DMS114 treated with DMSO at 0.1 percent for 48 hours (cell line): ENCODE measurements around the gene SNX1.
A peak's percentile ranks its signal among the peaks of the same experiment; 100 is the strongest.

Source experiments
- DNase-seq: peaks from one replicate; lab custom pipeline; 2025; ENCODE audit not compliant: unreplicated experiment; lab: John Stamatoyannopoulos, UW

SNX1 gene

DNA sequence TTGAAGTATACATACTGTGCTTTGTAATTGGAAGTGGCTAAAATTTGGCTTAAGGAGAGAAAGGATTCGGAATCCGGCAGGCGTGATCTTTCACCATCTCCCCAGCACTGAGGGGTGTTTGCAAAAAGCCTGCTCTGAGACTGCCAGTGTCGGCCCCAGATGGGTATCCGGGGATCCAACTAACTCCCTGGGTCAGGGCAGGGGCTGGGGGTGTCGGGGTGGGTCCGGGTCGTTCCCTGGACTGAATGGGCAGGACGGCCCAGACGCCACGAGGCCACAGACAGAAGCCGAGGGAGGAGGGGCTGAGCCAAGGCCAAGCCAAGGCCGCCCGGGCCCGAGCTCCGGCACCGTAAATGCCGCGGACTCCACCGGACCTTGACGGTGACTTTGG lies 66.7 kb downstream of the SNX1 start:
- no peak for DNase-seq

DNA sequence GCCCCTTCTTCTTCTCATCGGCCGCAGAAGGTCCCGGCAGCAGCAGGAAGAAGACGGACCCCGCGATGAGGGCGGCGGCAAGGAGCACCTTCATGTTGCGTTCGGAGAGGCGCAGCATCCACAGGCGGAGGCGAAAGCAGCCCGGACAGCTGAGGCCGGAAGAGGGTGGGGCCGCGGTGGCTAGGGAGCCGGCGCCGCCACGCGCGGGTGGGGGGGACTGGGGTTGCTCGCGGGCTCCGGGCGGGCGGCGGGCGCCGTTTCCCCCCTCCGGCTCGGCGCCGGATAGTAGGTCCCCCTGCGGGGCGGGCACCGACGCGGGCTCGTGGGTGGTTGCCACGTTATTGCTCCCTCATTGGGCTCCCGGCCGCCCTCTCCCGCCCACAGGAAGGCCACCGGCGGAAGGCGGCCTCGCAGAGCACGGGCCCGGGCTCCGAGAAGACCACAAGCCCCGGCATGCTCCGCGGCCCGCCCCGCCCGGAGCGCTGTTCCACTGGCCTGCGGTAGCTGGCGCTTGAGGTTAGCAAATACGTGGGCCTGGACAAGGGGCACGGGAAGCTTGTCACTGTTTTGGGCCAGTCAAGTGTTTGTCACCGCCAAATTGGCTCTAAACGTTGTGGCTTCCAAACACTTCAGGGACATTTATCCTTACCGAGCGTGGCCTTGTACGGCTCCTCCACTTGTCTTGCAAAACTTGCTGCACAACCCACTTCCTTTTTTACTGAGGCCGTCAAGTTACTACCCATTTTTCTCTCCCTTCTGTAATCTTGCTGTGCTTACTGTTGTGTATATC lies 67.3 kb downstream of the SNX1 start, which contains the start of gene PPIB:
PPIB (minus strand) TSS at position 154 of the 790 bp plus-strand sequence; CDS start at position 118, 36 bp downstream.
- DNase-seq = peak; percentile 96

DNA sequence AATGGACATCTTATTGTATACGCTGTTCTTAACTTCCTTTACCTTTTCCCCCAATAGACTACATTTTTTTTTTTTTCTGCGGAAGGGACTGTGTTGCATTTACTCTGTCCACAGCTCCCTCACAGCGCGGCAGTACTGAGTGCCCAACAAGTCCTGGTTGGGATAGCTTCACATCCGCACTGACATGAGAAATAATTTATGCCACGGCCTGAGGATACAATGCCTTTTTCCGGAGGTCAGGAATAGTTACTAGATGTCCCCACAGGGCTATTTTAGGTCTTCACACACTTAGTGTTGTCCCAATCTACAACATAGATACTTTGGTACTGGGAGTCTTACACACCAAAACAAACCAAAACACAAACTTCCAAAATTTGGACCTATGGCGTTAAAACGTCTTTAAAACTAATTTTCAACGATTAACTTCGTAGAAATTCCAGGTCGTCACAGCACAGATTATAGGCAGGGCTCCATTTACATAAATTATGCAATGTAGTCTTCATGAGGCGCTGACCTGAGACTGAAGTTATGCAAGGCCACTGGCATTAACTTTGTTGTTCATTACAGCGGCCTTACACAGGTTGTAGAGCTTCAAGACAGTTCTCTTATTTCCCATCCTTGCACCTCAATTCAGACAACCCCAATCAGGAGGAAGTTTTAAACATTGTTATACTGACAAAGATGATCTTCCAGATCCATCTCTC lies 68.0 kb downstream of the SNX1 start:
- DNase-seq = peak; percentile 69

GRCh38 chr15:64164436-64164835 lies 68.7 kb downstream of the SNX1 start:
- no peak for DNase-seq

GRCh38 chr15:64166102-64166890 lies 70.5 kb downstream of the SNX1 start:
- no peak for DNase-seq

DNA sequence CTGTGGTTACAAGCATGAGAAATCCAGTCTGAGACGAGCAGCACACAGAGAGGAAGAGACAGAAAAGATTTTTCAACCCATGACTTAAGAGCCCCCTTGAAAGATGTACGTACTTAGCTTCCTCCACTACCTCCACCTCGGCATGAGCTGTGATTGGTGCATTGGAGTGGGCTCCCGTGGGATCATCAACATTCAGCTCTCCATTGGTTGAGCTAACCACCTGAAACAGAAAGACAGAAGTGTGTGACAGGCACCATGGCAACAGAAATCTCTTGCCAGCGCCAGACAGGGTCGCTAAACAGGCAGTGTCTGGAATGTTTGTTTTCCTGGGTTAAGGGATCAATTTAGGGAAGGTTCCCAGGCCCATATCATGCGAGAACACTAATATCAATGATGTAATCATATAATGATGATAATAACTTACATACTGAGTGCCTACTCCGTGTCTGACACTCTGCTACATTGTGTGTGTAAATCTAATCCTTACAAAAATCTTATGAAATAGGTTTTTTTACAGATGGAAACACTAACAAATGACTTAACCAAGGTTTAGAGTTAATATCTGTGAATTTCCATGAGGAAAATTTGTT lies 84.5 kb downstream of the SNX1 start:
- no peak for DNase-seq

GRCh38 chr15:64182859-64183370 lies 87.1 kb downstream of the SNX1 start:
- no peak for DNase-seq

- no peak for DNase-seq
Measured at GRCh38 chr15:64185146-64185911, 89.5 kb downstream of the SNX1 start.

DNA sequence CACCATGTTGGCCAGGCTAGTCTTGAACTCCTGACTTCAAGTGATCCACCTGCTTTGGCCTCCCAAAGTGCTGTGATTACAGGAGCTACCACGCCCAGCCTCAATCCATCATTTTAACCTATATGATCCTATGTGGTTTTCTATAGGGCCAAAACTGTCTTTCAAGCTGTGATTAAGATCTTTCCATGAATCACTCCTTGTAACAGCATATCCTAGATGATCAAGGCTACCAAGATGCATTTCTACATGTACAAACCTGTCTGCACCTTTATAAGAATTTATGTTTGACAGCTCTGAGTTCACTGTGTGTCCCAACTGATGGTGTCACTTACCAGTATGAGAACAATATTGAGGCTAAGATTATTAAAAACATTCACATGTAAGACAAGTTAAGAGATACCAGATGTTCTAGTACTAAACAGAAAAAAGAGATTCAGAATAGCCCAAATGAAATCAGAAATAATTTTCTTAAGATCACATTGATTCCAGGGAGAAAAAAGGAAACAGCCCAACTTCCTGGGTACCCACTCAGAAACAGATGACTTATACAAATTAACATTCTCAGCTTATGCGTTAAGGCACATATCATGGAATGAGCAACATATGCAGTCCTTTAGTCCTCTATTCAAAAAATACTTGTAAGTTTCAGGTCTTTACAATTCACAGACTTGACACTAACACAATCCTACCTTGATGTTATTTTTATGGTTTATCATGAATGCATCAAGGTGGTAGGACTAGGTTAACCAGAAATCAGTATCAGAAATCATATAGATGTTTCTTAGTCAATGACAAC lies 91.8 kb downstream of the SNX1 start:
- no peak for DNase-seq
